NCI-H446 (cell line): ENCODE data around the gene NCAM2.

Experiments used
- DNase-seq, 2 experiments: peaks; one replicate each; lab custom pipeline; 2025; lab: John Stamatoyannopoulos, UW

The NCAM2 gene

GRCh38 chr21:20997636-20998455 lies at the start of gene NCAM2:
Gene NCAM2 (plus strand): TSS chr21:20998409.
- peak; percentile 25 to 82 for DNase-seq

GRCh38 chr21:20949884-20950283 lies 48.3 kb upstream of the NCAM2 start:
- no peak for DNase-seq

GRCh38 chr21:20965816-20966215 lies 32.4 kb upstream of the NCAM2 start:
- DNase-seq: no peak

GRCh38 chr21:20968391-20968790 lies 29.8 kb upstream of the NCAM2 start:
- no peak for DNase-seq

- DNase-seq: no peak
These were observed 27.5 kb upstream of the NCAM2 start for GRCh38 chr21:20970691-20971090.

- DNase-seq: peak; percentile 63 to 80
These were observed 26.8 kb upstream of the NCAM2 start for GRCh38 chr21:20971296-20971921.

GRCh38 chr21:20994790-20995189 lies 3.4 kb upstream of the NCAM2 start:
- DNase-seq: no peak

- DNase-seq: no peak
These were observed 1.5 kb upstream of the NCAM2 start for GRCh38 chr21:20996421-20997310.

GRCh38 chr21:20997311-20997635 lies 936 bp upstream of the NCAM2 start:
- no peak for DNase-seq

GRCh38 chr21:20998456-20998789 lies 214 bp downstream of the NCAM2 start:
- no peak for DNase-seq

- no peak for DNase-seq
These were observed 677 bp downstream of the NCAM2 start for GRCh38 chr21:20998886-20999285.

GRCh38 chr21:20999659-21000058 lies 1.4 kb downstream of the NCAM2 start:
- DNase-seq: peak; percentile 78 to 84

- DNase-seq: peak in 1 of 2 experiments; percentile 20
These were observed 2.5 kb downstream of the NCAM2 start for GRCh38 chr21:21000591-21001175.

- no peak for DNase-seq
These were observed 3.4 kb downstream of the NCAM2 start for GRCh38 chr21:21001591-21002100.

- DNase-seq: no peak
These were observed 3.9 kb downstream of the NCAM2 start for GRCh38 chr21:21002153-21002552.

- DNase-seq: peak; percentile 12 to 79
These were observed 5.5 kb downstream of the NCAM2 start for GRCh38 chr21:21003701-21004100.

GRCh38 chr21:21007606-21008005 lies 9.4 kb downstream of the NCAM2 start:
- DNase-seq: no peak

GRCh38 chr21:21010228-21010627 lies 12.0 kb downstream of the NCAM2 start:
- no peak for DNase-seq

GRCh38 chr21:21010698-21011097 lies 12.5 kb downstream of the NCAM2 start:
- no peak for DNase-seq

GRCh38 chr21:21018821-21019220 lies 20.6 kb downstream of the NCAM2 start:
- peak in 1 of 2 experiments; percentile 54 for DNase-seq

GRCh38 chr21:21019681-21020080 lies 21.5 kb downstream of the NCAM2 start:
- no peak for DNase-seq

- no peak for DNase-seq
These were observed 27.5 kb downstream of the NCAM2 start for GRCh38 chr21:21025742-21026141.
